NB4 (cell line): ENCODE measurements around the gene EIF2S3B.

Source experiments
- CTCF ChIP-seq: IDR thresholded peaks from one replicate; pipeline ENCODE4 v1.5.1; 2012; ENCODE audit warnings: low read depth, low read length
- MAX ChIP-seq: IDR thresholded peaks from 2 replicates; pipeline ENCODE4 v1.6.1; 2011; ENCODE audit warnings: low read depth, low read length

DNA sequence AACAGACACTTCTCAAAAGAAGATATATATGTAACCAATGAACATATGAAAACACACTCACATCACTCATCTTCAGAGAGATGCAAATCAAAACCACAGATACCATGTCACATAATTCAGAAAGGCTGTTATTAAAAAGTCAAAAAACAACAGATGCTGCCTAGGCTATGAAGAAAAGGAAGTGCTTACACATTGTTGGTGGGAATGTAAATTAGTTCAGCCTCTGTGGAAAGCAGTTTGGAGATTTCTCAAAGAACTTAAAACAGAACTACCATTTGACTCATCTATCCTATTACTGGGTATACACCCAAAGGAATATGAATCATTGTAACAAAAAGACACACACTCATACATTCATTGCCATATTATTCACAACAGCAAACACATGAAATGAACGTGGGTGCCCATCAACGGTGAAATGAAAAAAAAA, 35.1 kb downstream of the EIF2S3B start:
- no peak for TF ChIP-seq CTCF
- TF ChIP-seq MAX: no peak
